Kidney (tissue), 14 donors: ENCODE data around the gene RAB3IP. TPM values are rescaled to one million over a fixed set of nuclear protein-coding genes. Genes with fewer than 3 reads are reported as not detected.
A peak's percentile ranks its signal among the peaks of the same experiment; 100 is the strongest.
"Not testable (repeated sequence)": the region's sequence is repeated elsewhere in the genome, so short reads cannot be mapped to it uniquely, and the experiment has no call there.

Experiments
- DNase-seq, 5 donors: peaks; one replicate each; pipeline ENCODE4 v3.0.0-alpha.2; 2013 to 2020
- FAIRE-seq: peaks from 2 replicates; lab custom pipeline; 2012; peaks lifted over from hg19 to GRCh38; lab: Jason Lieb, UNC
- H3K27ac ChIP-seq, 2 donors: one replicate each; pipeline ENCODE4 v1.7.0; 2013; ENCODE audit warnings: low read depth in 2 of 2, low read length in 2 of 2, inconsistent platforms in 1 of 2
- H3K27me3 ChIP-seq: one replicate; pipeline ENCODE4 v1.7.1; 2013; ENCODE audit warnings: low read length, inconsistent platforms; ENCODE audit not compliant: control insufficient read depth, insufficient read depth
- H3K36me3 ChIP-seq, 3 donors: one replicate each; pipeline versions ENCODE4 v1.7.0 to v1.7.1; 2013; ENCODE audit warnings: low read length in 3 of 3, control low read depth in 1 of 3, inconsistent platforms in 1 of 3; ENCODE audit not compliant: insufficient read depth in 3 of 3, control insufficient read depth in 2 of 3
- H3K4me1 ChIP-seq, 3 donors: one replicate each; pipeline versions ENCODE4 v1.7.0 to v1.7.1; 2013; ENCODE audit warnings: low read length in 3 of 3, inconsistent platforms in 1 of 3, low read depth in 1 of 3; ENCODE audit not compliant: control insufficient read depth in 2 of 3, insufficient read depth in 2 of 3
- H3K4me3 ChIP-seq, 3 donors: one replicate each; pipeline versions ENCODE4 v1.7.0 to v1.8.1; 2013; ENCODE audit warnings: low read length in 3 of 3, control low read depth in 1 of 3, inconsistent platforms in 1 of 3
- H3K9ac ChIP-seq, 3 donors: one replicate each; pipeline versions ENCODE4 v1.7.0 to v1.7.1; 2013; ENCODE audit warnings: low read length in 3 of 3, control low read depth in 1 of 3, inconsistent platforms in 1 of 3
- H3K9me3 ChIP-seq, 3 donors: one replicate each; pipeline versions ENCODE4 v1.7.0 to v1.7.1; 2013; ENCODE audit warnings: low read length in 3 of 3, control low read depth in 1 of 3, inconsistent platforms in 1 of 3; ENCODE audit not compliant: control insufficient read depth in 2 of 3, insufficient read depth in 1 of 3
- intact Hi-C: fragments of 100-400 bp; cut with DNase I; formaldehyde crosslinking; loops from one replicate; pipeline ENCODE4 v1.11.1; 2022
- polyA plus RNA-seq: library from polyadenylated mRNA; stranded (reverse); fragments of 350-450 nt; fragmentation: Illumina TruSeq; extraction: RNeasy Lipid Tissue Mini Kit (QIAGEN cat#74804); gene quantifications from one replicate; pipeline ENCODE4 v1.2.3, GENCODE V29; 2014; ENCODE audit warnings: low read depth, low replicate concordance; ENCODE audit not compliant: insufficient read depth
- total RNA-seq: library from RNA; stranded (reverse); fragmentation: NEBNext Ultra II Directional; extraction: Animal tissue kit (Norgen Biotek cat#: 25700); gene quantifications from one replicate; pipeline ENCODE4 v1.2.1, GENCODE V29; 2021
- TF ChIP-seq, protein P1 (sequence below): IDR thresholded peaks from 3 replicates; pipeline ENCODE4 v1.5.1; 2012; ENCODE audit warnings: mild to moderate bottlenecking, moderate library complexity, borderline replicate concordance; ENCODE audit not compliant: insufficient read depth; ENCODE audit errors: extremely low read depth
- donor health status: control.
- donor health status: control.
- donor health status: control.
- donor health status: control.
- donor health status: control.
- donor health status: DM: yes; HTN: yes; CAD: no.
- donor health status: Normal renal cell carcinoma (clear cell type).

Gene RAB3IP
- total and polyA plus RNA-seq, 2 donors from 2014 or later, result 58.4 to 73.6 TPM

DNA sequence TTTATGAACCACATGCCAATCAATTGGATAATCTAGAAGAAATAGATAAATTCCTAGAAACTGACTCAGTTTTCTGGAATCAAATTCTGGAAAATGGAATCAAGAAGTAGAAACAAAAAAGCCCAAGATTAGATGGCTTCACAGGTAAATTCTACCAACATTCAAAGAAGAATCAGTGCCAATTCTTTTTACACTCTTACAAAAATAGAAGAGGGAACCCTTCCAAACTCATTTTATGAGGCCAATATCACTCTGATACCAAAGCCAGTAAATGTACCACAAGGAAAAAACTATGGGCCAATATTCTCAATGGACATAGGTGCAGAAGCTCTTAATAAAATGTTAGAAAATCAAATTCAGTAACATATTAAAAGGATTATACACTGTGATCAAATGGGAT is 50.7 kb downstream of the RAB3IP start:
- no peak for DNase-seq
- Histone ChIP-seq H3K4me1 (no peaks in the 10 kb centered on the region), H3K27me3 (no peaks in the 10 kb centered on the region), H3K9ac (no peak overlapping the region), H3K9me3 (peaks cover 0 to 5% (median 0%) of the 10 kb centered on the region in 3 donors), H3K36me3 (peaks cover 2 to 5% (median 2%) of the 10 kb centered on the region in 3 donors), H3K27ac (no peak overlapping the region), H3K4me3 (no peak overlapping the region)
- intact Hi-C loops, result no loop called here
- no peak for FAIRE-seq
- TF ChIP-seq, protein P1, sequence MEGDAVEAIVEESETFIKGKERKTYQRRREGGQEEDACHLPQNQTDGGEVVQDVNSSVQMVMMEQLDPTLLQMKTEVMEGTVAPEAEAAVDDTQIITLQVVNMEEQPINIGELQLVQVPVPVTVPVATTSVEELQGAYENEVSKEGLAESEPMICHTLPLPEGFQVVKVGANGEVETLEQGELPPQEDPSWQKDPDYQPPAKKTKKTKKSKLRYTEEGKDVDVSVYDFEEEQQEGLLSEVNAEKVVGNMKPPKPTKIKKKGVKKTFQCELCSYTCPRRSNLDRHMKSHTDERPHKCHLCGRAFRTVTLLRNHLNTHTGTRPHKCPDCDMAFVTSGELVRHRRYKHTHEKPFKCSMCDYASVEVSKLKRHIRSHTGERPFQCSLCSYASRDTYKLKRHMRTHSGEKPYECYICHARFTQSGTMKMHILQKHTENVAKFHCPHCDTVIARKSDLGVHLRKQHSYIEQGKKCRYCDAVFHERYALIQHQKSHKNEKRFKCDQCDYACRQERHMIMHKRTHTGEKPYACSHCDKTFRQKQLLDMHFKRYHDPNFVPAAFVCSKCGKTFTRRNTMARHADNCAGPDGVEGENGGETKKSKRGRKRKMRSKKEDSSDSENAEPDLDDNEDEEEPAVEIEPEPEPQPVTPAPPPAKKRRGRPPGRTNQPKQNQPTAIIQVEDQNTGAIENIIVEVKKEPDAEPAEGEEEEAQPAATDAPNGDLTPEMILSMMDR, result no peak

DNA sequence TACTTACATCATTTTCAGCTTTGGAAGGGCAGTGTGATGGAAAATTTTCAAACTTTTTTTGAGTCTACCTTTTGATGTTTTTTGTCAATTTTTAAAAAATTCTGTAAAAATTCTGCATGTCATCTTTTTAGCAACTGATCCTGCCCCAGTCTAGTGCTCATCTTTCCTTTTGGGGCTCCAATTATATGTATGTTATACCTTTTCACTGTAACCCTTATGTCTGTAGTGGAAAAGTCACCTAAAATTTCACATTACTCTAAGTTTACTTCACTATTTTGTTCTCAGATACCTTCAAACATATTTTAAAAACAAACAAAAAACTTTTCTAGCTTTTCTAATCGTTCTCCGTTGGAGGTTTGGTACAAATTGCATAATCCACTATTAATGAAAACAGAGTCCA is 53.9 kb downstream of the RAB3IP start:
- peaks cover 0 to 14% (median 2%) of the 10 kb centered on the region in 3 donors for H3K36me3 ChIP-seq
- H3K9ac ChIP-seq, result no peak overlapping the region
- H3K4me3 ChIP-seq, result no peak overlapping the region
- FAIRE-seq (no peak), DNase-seq (no peak)
- H3K27me3 ChIP-seq, result no peaks in the 10 kb centered on the region
- intact Hi-C loops, result no loop called here
- no peaks in the 10 kb centered on the region for H3K4me1 ChIP-seq
- peaks cover 0 to 5% (median 0%) of the 10 kb centered on the region in 3 donors for H3K9me3 ChIP-seq
- TF ChIP-seq, protein P1, result no peak
- no peak overlapping the region for H3K27ac ChIP-seq

DNA sequence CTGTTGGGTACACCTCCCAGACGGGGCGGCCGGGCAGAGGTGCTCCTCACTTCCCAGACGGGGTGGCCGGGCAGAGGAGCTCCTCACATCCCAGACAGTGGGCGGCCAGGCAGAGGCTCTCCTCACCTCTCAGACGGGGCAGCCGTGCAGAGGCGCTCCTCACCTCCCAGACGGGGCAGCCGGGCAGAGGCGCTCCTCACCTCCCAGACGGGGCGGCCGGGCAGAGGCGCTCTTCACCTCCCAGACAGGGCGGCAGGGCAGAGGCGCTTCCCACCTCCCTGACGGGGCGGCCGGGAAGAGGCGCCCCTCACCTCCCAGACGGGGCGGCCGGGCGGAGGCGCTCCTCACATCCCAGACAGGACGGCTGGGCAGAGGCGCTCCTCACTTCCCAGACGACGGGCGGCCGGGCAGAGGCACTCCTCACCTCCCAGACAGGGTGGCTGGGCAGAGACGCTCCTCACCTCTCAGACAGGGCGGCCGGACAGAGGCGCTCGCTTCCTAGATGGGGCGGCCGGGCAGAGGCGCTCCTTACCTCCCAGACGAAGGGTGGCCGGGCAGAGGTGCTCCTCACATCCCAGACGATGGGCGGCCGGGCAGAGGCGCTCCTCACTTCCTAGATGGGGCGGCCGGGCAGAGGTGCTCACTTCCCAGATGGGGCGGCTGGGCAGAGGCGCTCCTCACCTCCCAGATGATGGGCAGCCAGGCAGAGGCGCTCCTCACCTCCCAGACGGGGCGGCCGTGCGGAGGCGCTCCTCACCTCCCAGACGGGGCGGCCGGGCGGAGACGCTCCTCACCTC is 68.6 kb downstream of the RAB3IP start:
- H3K36me3 ChIP-seq, H3K9ac ChIP-seq, H3K27me3 ChIP-seq, intact Hi-C loops, FAIRE-seq, H3K4me3 ChIP-seq, H3K27ac ChIP-seq, H3K9me3 ChIP-seq, H3K4me1 ChIP-seq: not testable (repeated sequence)
- peak in 1 of 5 donors; percentile 63 for DNase-seq

DNA sequence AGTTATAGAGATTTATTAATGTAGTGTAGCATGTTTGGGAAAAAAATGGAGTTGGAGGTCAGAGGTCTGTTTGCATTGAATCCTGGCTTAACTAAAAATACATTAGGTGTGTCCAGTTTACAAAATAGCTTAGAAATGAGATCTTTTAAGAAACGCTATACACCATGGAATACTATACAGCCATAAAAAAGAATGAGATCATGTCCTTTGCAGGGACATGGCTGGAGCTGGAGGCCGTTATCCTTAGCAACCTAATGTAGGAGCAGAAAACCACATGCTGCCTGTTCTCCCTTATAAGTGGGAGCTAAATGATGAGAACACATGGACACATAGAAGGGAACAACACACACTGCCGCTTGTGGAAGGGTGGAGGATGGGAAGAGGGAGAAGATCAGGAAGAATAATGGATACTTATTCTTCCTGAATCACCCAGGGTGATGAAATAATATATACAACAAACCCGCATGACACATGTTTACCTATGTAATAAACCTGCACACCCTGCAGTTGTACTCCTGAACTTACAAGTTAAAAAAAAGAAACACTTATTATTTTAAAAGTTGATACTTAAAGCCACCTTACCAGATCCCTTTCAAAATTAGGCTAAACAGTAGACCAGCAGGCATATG is 72.3 kb downstream of the RAB3IP start:
- H3K27me3 ChIP-seq, result no peaks in the 10 kb centered on the region
- intact Hi-C loops, result no loop called here
- H3K27ac ChIP-seq, result no peak overlapping the region
- peaks cover 0 to 6% (median 5%) of the 10 kb centered on the region in 3 donors for H3K36me3 ChIP-seq
- no peak overlapping the region for H3K4me3 ChIP-seq
- no peaks in the 10 kb centered on the region for H3K4me1 ChIP-seq
- no peaks in the 10 kb centered on the region for H3K9me3 ChIP-seq
- DNase-seq (no peak), FAIRE-seq (no peak)
- TF ChIP-seq, protein P1, result no peak
- H3K9ac ChIP-seq, result no peak overlapping the region
